22Rv1 (cell line): ENCODE measurements around the gene CCDC85A.

ENCODE experiments used
- H3K27ac ChIP-seq: fragments of 450-650 bp; 2 replicates; pipeline ENCODE4 v1.5.1; 2017
- ZFX ChIP-seq: fragments of 450-650 bp; IDR thresholded peaks from 2 replicates; pipeline ENCODE4 v1.6.1; 2017; ENCODE audit warnings: antibody characterized with exemption, borderline replicate concordance
- TF ChIP-seq, protein P1 (sequence below): fragments of 450-650 bp; IDR thresholded peaks from 2 replicates; pipeline ENCODE4 v1.5.1; 2017; ENCODE audit warnings: mild to moderate bottlenecking

Gene CCDC85A

DNA sequence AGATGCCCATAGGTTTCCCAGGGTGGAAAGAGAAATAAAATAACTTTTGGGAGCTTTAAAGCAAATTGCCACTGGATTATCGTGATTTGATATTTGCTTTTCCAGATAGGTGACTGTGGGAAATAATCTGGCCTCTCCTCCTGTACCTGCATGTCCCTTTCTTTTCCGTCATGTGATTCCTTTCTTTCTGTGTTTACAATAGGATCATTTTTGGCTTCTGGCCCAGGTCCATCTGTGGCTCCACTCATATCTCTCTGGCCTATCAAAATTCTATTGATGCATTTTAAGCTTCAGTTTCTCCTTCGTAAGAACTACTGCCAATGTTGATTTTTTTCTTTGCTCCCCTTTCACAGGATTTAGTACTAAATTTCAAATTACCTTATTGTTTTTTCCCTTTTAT lies 153.6 kb downstream of the CCDC85A start:
- H3K27ac ChIP-seq = no peak overlapping the region
- TF ChIP-seq, protein P1, sequence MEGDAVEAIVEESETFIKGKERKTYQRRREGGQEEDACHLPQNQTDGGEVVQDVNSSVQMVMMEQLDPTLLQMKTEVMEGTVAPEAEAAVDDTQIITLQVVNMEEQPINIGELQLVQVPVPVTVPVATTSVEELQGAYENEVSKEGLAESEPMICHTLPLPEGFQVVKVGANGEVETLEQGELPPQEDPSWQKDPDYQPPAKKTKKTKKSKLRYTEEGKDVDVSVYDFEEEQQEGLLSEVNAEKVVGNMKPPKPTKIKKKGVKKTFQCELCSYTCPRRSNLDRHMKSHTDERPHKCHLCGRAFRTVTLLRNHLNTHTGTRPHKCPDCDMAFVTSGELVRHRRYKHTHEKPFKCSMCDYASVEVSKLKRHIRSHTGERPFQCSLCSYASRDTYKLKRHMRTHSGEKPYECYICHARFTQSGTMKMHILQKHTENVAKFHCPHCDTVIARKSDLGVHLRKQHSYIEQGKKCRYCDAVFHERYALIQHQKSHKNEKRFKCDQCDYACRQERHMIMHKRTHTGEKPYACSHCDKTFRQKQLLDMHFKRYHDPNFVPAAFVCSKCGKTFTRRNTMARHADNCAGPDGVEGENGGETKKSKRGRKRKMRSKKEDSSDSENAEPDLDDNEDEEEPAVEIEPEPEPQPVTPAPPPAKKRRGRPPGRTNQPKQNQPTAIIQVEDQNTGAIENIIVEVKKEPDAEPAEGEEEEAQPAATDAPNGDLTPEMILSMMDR = no peak
- TF ChIP-seq ZFX = no peak

DNA sequence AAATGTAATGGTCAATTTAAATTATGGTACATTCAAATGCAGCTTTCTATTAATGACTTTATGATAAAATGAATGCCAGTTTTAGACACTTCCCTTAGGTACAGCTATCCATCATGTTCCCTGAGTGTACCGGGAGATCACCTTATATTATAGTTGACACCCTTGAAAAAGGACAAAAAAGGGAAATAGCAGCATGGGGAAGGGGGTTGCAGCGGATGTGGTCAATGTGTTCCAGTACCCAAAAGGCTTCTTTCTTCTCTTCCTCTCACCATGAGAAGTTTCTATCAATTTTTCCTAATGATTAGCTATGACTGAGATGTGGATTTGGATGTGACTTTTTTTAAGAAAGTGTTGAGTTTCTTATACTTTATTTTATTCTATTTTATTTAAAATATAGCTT lies 154.4 kb downstream of the CCDC85A start:
- TF ChIP-seq, protein P1 = no peak
- TF ChIP-seq ZFX = no peak
- no peak overlapping the region for H3K27ac ChIP-seq

DNA sequence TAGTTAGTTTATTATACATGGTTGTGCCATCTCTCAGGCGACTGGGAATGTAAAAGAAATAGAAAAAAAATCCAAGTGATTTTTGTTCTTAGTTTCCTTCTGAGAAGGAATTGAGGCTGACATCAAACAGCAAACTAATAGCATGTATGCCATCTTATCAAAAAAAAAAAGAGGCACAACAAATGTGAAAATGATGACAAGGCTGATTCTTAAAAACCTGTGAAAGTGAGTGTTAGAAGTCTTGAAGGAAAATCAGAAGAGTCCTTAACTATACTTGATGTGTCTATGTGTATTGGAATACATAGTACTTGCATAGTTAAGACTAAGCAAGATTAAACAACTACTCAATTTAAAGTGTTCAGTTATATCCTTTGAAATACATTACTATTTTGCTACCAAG lies 161.0 kb downstream of the CCDC85A start:
- H3K27ac ChIP-seq = no peak overlapping the region
- TF ChIP-seq, protein P1 = no peak
- TF ChIP-seq ZFX = no peak

DNA sequence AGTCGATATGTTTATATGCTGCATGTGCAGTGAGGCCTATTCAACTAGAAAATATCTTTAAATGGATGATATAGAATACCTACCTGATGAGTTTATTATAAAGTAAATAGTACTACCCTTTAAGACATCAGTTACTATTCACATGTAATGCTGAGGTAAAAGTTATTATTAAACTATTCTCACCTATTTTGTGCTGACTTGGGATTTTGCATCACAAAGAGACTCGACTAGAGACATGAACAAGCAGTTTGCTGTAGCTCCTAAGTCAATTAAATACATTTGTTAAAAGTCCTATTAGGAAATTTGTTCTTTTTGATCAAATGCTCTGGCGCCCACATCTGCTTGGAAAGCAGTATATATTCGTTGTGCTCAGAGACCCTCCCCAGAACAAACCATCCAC lies 164.1 kb downstream of the CCDC85A start:
- H3K27ac ChIP-seq = no peak overlapping the region
- no peak for TF ChIP-seq ZFX
- TF ChIP-seq, protein P1 = no peak

DNA sequence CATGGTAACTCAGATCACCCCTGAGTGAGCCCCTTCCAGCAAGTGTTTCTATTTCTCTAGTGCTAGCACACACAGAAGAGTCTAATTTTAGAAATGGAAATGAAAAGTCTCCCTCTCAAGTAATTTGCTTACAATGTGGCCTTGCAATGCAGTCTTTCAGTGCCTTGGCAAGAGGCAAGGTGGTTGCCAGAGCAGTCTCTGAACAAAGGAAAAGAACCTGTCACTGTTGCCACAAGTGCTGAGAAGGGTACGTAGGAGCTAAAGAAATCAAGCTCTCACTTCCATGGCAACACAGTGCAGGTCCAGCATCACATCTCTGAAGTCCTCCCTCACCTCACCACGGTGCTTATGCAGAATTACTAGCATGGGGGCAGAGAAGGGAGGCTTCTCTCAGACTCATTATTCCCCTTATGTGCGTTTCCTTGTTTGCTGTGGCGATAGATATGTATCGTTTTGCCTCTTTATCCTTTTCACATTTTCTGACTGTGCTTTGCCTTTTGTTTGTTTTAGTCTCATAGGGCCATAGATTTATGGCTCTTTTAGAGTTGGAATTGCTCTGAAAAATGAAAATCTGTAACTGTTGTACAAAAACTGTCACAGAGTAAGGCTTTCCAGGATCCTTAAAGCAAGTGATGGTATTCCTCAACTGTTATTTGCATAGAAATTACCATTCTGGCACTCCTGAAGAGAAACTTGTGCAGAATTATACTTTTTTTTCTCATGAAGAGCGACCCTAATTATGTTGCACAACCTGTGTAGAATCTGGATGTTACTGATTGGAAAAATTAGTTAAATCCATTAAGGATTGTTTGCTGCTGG lies 164.8 kb downstream of the CCDC85A start:
- TF ChIP-seq, protein P1 = no peak
- no peak for TF ChIP-seq ZFX
- no peak overlapping the region for H3K27ac ChIP-seq

DNA sequence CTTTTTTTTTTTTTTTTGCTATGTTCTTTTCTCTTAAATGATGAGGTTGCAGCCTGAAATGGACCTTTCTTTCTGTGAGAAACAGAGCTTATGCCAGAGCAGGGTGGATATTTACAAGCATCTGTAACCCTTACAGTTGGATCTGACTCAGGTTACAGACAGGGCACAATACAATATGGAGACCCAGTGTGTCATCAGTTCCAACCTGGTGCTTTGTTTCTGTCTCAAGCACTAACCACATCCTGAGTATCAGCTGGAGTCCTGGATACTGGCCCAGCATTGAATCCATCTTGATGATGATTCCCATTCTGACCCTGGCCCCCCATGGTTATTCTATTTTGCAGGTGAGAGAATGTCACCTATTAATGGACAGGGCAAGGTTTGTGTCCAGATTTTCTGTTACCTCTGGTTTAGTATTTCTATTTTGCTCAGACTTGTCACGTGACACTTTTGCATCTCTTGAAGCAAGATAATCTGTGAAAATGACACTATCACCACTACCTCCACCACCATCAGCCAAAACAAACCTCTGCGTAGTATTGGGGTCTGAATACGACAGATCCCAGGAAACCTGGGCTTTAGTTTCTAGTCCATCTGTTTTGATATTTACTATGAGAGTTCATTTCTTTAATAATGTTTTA lies 174.0 kb downstream of the CCDC85A start:
- no peak overlapping the region for H3K27ac ChIP-seq
- TF ChIP-seq, protein P1 = no peak
- TF ChIP-seq ZFX = no peak

DNA sequence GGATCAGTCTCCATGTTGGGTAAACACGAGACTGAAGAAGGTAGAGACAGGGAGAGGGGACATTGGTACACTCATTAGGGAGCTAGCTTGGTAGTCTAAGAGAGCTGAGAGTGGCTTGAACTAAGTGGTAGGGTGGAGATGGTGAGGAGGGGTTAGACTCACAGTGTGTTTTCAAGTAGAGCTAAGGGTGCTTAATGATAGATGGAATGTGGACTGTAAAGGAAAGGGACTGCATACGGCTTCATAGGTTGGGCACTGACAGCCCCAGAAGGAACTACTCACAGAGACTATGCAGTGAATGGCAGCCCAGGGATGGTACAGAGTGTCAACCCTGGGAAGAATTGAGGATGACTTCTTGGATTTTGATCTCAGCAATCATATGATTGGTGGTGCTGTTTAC lies 178.1 kb downstream of the CCDC85A start:
- no peak overlapping the region for H3K27ac ChIP-seq
- TF ChIP-seq, protein P1 = no peak
- TF ChIP-seq ZFX = no peak
